ENCODE measurements around the gene KIF1A.

Gene KIF1A

GRCh38 chr2:240732184-240732583 is 87.8 kb downstream of the KIF1A start:
- no peaks in the 10 kb centered on the region for H3K4me1 ChIP-seq (ENCODE audit: low read length)

GRCh38 chr2:240731178-240731545 is 88.9 kb downstream of the KIF1A start:
- Histone ChIP-seq H3K27me3 (replicated peaks; ENCODE audit: insufficient read depth, low read length) (peaks cover 70% of the 10 kb centered on the region), H3K9ac (ENCODE audit: low read length) (no peak overlapping the region), H3K4me1 (ENCODE audit: low read length) (no peaks in the 10 kb centered on the region), H3K36me3 (replicated peaks; ENCODE audit: insufficient read depth, low read length) (no peaks in the 10 kb centered on the region), H4K20me1 (ENCODE audit: insufficient read depth, low read length) (no peaks in the 10 kb centered on the region), H3K79me2 (ENCODE audit: low read length) (no peaks in the 10 kb centered on the region), H3F3A (ENCODE audit: insufficient read depth, low read length) (no peaks in the 10 kb centered on the region), H2AFZ (ENCODE audit: low read length) (no peak overlapping the region), H3K4me3 (ENCODE audit: low read length) (no peak overlapping the region), H3K27ac (ENCODE audit: low read length) (no peak overlapping the region), H3K4me2 (ENCODE audit: low read depth, low read length) (no peak overlapping the region), H3K9me2 (replicated peaks; ENCODE audit: insufficient read depth, low read length) (no peaks in the 10 kb centered on the region), H3K9me3 (replicated peaks; ENCODE audit: insufficient read depth, low read length) (no peaks in the 10 kb centered on the region)
- TF ChIP-seq EZH2 (optimal IDR thresholded peaks at IDR 0.05; ENCODE audit: low read depth, low read length) (no peak), EZH2phosphoT487 (IDR thresholded peaks at IDR 0.05; ENCODE audit: low read length) (no peak), CTCF (IDR thresholded peaks at IDR 0.05; ENCODE audit: low read length) (no peak)
- DNase-seq = no peak

More at GRCh38 chr2:240732184-240732583, 87.8 kb downstream of the KIF1A start:
- Histone ChIP-seq H3K9me3 (replicated peaks; ENCODE audit: insufficient read depth, low read length) (no peaks in the 10 kb centered on the region), H3K36me3 (replicated peaks; ENCODE audit: insufficient read depth, low read length) (no peaks in the 10 kb centered on the region), H3K9me2 (replicated peaks; ENCODE audit: insufficient read depth, low read length) (no peaks in the 10 kb centered on the region), H3K27me3 (replicated peaks; ENCODE audit: insufficient read depth, low read length) (peaks cover 72% of the 10 kb centered on the region), H3K27ac (ENCODE audit: low read length) (no peak overlapping the region), H3K4me2 (ENCODE audit: low read depth, low read length) (no peak overlapping the region), H2AFZ (ENCODE audit: low read length) (no peak overlapping the region), H3K4me3 (ENCODE audit: low read length) (no peak overlapping the region), H3K9ac (ENCODE audit: low read length) (no peak overlapping the region), H4K20me1 (ENCODE audit: insufficient read depth, low read length) (no peaks in the 10 kb centered on the region), H3K79me2 (ENCODE audit: low read length) (no peaks in the 10 kb centered on the region), H3F3A (ENCODE audit: insufficient read depth, low read length) (no peaks in the 10 kb centered on the region)
- TF ChIP-seq CTCF (IDR thresholded peaks at IDR 0.05; ENCODE audit: low read length) (no peak), EZH2phosphoT487 (IDR thresholded peaks at IDR 0.05; ENCODE audit: low read length) (no peak), EZH2 (optimal IDR thresholded peaks at IDR 0.05; ENCODE audit: low read depth, low read length) (no peak)
- DNase-seq = no peak

- H3K36me3 ChIP-seq (replicated peaks; ENCODE audit: insufficient read depth, low read length) = no peaks in the 10 kb centered on the region
Measured at GRCh38 chr2:240730501-240731177, 89.4 kb downstream of the KIF1A start.

More at GRCh38 chr2:240730501-240731177, 89.4 kb downstream of the KIF1A start:
- H3K4me1 ChIP-seq (ENCODE audit: low read length) = no peaks in the 10 kb centered on the region
- H3K27me3 ChIP-seq (replicated peaks; ENCODE audit: insufficient read depth, low read length) = peaks cover 69% of the 10 kb centered on the region
- no peaks in the 10 kb centered on the region for H3F3A ChIP-seq (ENCODE audit: insufficient read depth, low read length)
- no peaks in the 10 kb centered on the region for H3K79me2 ChIP-seq (ENCODE audit: low read length)
- no peaks in the 10 kb centered on the region for H3K9me2 ChIP-seq (replicated peaks; ENCODE audit: insufficient read depth, low read length)
- no peak overlapping the region for H3K4me2 ChIP-seq (ENCODE audit: low read depth, low read length)
- H2AFZ ChIP-seq (ENCODE audit: low read length) = no peak overlapping the region
- H3K4me3 ChIP-seq (ENCODE audit: low read length) = no peak overlapping the region
- H3K27ac ChIP-seq (ENCODE audit: low read length) = no peak overlapping the region
- no peak for DNase-seq
- no peaks in the 10 kb centered on the region for H3K9me3 ChIP-seq (replicated peaks; ENCODE audit: insufficient read depth, low read length)
- no peak for TF ChIP-seq EZH2phosphoT487 (IDR thresholded peaks at IDR 0.05; ENCODE audit: low read length)
- no peak for TF ChIP-seq CTCF (IDR thresholded peaks at IDR 0.05; ENCODE audit: low read length)
- TF ChIP-seq EZH2 (optimal IDR thresholded peaks at IDR 0.05; ENCODE audit: low read depth, low read length) = no peak
- no peak overlapping the region for H3K9ac ChIP-seq (ENCODE audit: low read length)
- H4K20me1 ChIP-seq (ENCODE audit: insufficient read depth, low read length) = no peaks in the 10 kb centered on the region

All from MM.1S (cell line).